NOMO-1 treated with DMSO at 0.1 percent for 48 hours (cell line): ENCODE measurements around the gene PPM1D.
"Not testable (repeated sequence)": the region's sequence is repeated elsewhere in the genome, so short reads cannot be mapped to it uniquely, and the experiment has no call there.

Experiments used
- DNase-seq: peaks from one replicate; lab custom pipeline; 2025; ENCODE audit not compliant: unreplicated experiment; lab: John Stamatoyannopoulos, UW

PPM1D gene

GRCh38 chr17:60599620-60600489 is at the start of gene PPM1D:
Gene PPM1D (plus strand): TSS chr17:60600193. CDS start chr17:60600415, 222 bp downstream.
- peak; percentile 98 for DNase-seq

DNA sequence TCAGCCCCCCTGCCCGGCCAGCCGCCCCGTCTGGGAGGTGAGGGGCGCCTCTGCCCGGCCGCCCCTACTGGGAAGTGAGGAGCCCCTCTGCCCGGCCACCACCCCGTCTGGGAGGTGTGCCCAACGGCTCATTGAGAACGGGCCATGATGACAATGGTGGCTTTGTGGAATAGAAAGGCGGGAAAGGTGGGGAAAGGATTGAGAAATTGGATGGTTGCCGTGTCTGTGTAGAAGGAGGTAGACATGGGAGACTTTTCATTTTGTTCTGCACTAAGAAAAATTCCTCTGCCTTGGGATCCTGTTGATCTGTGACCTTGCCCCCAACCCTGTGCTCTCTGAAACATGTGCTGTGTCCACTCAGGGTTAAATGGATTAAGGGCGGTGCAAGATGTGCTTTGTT is 47.7 kb upstream of the PPM1D start:
- DNase-seq: not testable (repeated sequence)

GRCh38 chr17:60554377-60554788 is 45.6 kb upstream of the PPM1D start:
- no peak for DNase-seq

GRCh38 chr17:60555786-60556185 is 44.2 kb upstream of the PPM1D start:
- DNase-seq: no peak

GRCh38 chr17:60557805-60558204 is 42.2 kb upstream of the PPM1D start:
- no peak for DNase-seq

- DNase-seq: no peak
These were observed 40.4 kb upstream of the PPM1D start for GRCh38 chr17:60559659-60559994.

- DNase-seq: no peak
These were observed 39.8 kb upstream of the PPM1D start for GRCh38 chr17:60559995-60560859.

- no peak for DNase-seq
These were observed 39.1 kb upstream of the PPM1D start for GRCh38 chr17:60560860-60561257.

- no peak for DNase-seq
These were observed 37.6 kb upstream of the PPM1D start for GRCh38 chr17:60562421-60562820.

- no peak for DNase-seq
These were observed 36.2 kb upstream of the PPM1D start for GRCh38 chr17:60563743-60564142.

GRCh38 chr17:60565233-60565632 is 34.8 kb upstream of the PPM1D start:
- DNase-seq: no peak

DNA sequence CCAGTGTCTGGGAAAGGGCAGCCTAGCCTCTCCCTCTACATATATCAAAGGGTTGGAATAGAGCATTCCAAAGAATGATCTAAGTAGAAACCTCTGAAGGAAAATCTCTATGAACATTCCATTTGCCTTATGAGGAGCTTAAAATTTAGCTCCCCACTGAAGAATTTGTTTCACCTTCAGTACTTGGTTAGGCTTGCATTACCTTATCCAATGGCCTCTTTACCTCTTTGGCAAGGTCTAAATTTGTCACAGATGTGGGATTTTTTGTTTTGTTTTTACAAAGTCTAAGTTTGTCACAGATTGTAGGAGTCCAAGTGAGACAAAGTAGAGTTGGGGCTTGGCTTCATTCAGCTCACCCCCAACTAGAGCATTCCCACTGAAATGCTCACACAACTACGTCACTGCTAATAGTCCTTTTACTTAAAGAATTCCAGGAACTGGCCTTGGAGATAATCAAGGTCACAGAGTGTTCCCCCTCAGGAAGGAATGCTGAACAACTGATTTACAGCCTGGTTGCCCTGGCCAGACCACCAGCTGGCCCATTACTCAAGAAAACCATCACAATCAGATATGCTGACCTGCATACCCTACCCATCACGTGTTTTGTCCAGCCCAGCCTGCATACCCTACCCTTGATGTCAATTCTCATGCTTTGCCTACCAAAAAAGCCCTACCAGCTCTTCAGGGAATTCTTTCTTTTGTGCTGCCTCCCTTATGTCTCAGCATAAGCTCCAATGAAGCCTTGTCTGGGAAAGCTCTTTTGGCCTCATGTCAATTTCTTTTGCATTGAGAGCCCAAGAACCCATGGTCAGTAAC is 26.5 kb upstream of the PPM1D start:
- no peak for DNase-seq

DNA sequence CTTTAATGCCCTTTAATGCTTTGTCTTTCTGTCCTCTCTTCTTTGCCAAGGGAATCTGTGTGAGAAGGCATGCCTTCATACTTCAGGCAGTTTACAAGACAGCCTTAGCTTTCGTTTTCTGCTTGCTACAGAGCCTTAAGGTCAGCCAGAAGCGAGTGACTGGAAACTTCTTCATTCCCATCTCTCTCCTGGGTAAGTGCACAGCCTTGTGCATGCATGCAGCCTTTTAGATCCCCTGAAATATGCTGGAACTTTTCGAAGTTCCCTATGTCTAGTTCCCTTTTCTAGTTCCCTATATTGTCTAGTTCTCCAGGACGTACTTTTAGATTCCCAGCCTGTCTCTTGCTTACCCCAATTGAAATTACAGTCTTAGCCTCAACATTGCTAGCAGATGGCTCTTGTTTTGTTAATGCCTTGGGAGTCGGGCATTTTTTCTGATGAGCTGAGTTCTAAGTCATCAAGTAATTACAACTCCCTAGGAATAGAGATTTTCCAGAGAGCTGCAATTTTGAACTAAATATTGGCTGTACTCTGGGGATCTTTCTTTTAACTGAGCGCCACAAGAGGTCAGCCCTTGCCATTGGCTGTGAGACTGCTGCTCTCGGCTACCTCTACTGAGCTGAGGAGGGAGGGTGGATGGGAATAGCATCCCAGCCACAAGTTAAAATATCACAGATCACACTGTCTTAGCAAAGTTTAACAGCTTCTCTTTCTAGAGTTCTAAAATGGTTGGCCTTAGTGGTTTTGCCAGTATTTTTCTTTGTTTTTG is 22.7 kb upstream of the PPM1D start:
- DNase-seq: peak; percentile 28

DNA sequence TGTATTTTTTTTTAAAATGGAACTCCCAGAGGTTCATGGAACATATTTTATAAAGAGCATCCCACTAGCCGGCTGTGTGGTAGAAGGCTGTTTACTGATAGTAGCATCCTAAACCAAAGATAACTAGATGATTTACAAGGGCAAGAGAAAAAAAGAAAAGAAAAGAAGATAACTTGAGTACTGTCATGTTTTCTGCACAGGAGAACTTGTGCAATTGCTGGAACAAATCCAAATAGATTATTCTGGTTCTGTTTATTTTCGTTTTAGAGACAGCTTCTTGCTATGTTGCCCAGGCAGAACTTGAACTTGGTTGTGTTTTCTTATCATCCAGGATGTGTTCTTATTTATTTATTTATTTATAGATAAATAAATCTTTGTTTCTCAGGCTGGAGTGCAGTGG is 20.9 kb upstream of the PPM1D start:
- no peak for DNase-seq

- no peak for DNase-seq
These were observed 20.4 kb upstream of the PPM1D start for GRCh38 chr17:60579551-60579950.

- DNase-seq: no peak
These were observed 17.0 kb upstream of the PPM1D start for GRCh38 chr17:60583008-60583407.

GRCh38 chr17:60585887-60586286 is 14.1 kb upstream of the PPM1D start:
- DNase-seq: no peak

GRCh38 chr17:60586288-60586974 is 13.6 kb upstream of the PPM1D start:
- no peak for DNase-seq

DNA sequence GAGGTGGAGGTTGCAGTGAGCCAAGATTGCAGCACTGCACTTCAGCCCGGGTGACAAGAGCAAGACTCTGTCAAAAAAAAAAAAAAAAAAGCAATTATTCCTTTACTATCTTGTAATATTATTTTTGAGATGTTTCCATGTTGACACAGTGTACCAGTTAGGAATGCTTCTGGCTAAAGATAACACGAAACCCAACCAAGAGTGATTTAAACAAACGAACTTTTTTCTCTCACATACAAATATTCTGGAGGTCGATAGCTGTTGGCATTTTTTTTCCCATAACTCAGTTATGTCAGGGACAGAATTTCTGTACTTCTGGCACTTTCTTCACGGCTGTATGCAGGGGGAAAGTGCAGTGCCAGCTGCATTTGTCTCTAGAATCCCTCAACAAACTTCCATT is 9.9 kb upstream of the PPM1D start:
- DNase-seq: no peak

- DNase-seq: no peak
These were observed 7.2 kb upstream of the PPM1D start for GRCh38 chr17:60592750-60593149.
